ENCODE measurements around the gene DIAPH3.

Gene DIAPH3

GRCh38 chr13:59701261-59701660 is 462.5 kb downstream of the DIAPH3 start:
- no peak for DNase-seq

- no peak for DNase-seq
These were observed 463.4 kb downstream of the DIAPH3 start for GRCh38 chr13:59700281-59700680.

- no peak for DNase-seq
These were observed 467.5 kb downstream of the DIAPH3 start for GRCh38 chr13:59696271-59696670.

- DNase-seq, result no peak
These were observed 472.1 kb downstream of the DIAPH3 start for GRCh38 chr13:59691501-59692066.

GRCh38 chr13:59690857-59691500 is 472.7 kb downstream of the DIAPH3 start:
- DNase-seq, result no peak

GRCh38 chr13:59689057-59689456 is 474.7 kb downstream of the DIAPH3 start:
- no peak for DNase-seq

GRCh38 chr13:59686798-59687394 is 476.8 kb downstream of the DIAPH3 start:
- DNase-seq, result no peak

GRCh38 chr13:59684105-59684504 is 479.6 kb downstream of the DIAPH3 start:
- DNase-seq, result no peak

GRCh38 chr13:59681636-59682311 is 482.0 kb downstream of the DIAPH3 start:
- DNase-seq, result no peak

GRCh38 chr13:59680429-59681024 is 483.2 kb downstream of the DIAPH3 start:
- no peak for DNase-seq

- peak; percentile 81 for DNase-seq
These were observed 484.5 kb downstream of the DIAPH3 start for GRCh38 chr13:59679254-59679653.

- no peak for DNase-seq
These were observed 485.5 kb downstream of the DIAPH3 start for GRCh38 chr13:59677966-59678814.

GRCh38 chr13:59677430-59677829 is 486.3 kb downstream of the DIAPH3 start:
- DNase-seq, result no peak

GRCh38 chr13:59674616-59675015 is 489.1 kb downstream of the DIAPH3 start:
- no peak for DNase-seq

GRCh38 chr13:59673286-59673685 is 490.4 kb downstream of the DIAPH3 start:
- DNase-seq, result no peak

GRCh38 chr13:59672445-59672844 is 491.3 kb downstream of the DIAPH3 start:
- DNase-seq, result no peak

- no peak for DNase-seq
These were observed 491.8 kb downstream of the DIAPH3 start for GRCh38 chr13:59671881-59672280.

GRCh38 chr13:59666504-59666903 is 497.2 kb downstream of the DIAPH3 start:
- no peak for DNase-seq

- no peak for DNase-seq
These were observed 498.0 kb downstream of the DIAPH3 start for GRCh38 chr13:59665732-59666131.

GRCh38 chr13:59665184-59665583 is 498.5 kb downstream of the DIAPH3 start:
- DNase-seq, result no peak

GRCh38 chr13:59664586-59664985 is 499.1 kb downstream of the DIAPH3 start:
- DNase-seq, result no peak

- DNase-seq, result no peak
These were observed 500.0 kb downstream of the DIAPH3 start for GRCh38 chr13:59663707-59664106.

- DNase-seq, result no peak
These were observed 503.1 kb downstream of the DIAPH3 start for GRCh38 chr13:59660582-59660981.
